ENCODE results near the gene ASCL2. TPM values are rescaled to one million over a fixed set of nuclear protein-coding genes. Genes with fewer than 3 reads are reported as not detected.

ASCL2 gene
- total and polyA plus RNA-seq, 10 of the 15 experiments (the other 5 are each of a cell fraction or from before 2014, with no cell fraction given) = not detected

GRCh38 chr11:2289859-2290258 is 19.5 kb upstream of the ASCL2 start:
- DNase-seq (ENCODE audit: low read depth, low spot score) = no peak
- Histone ChIP-seq H3K79me2 (ENCODE audit: control insufficient read depth, insufficient read depth, low read length) (no peaks in the 10 kb centered on the region), H3K4me3 (no peak overlapping the region), H3K4me1 (ENCODE audit: control insufficient read depth, insufficient read depth, low read length) (no peaks in the 10 kb centered on the region), H2AFZ (ENCODE audit: control insufficient read depth, low read depth, low read length) (no peak overlapping the region), H3K27me3 (replicated peaks in 1 of 2; ENCODE audit: control insufficient read depth in 2 of 2, insufficient read depth in 2 of 2, low read length in 1 of 2) (no peaks in the 10 kb centered on the region; a peak in 2 of 4 replicates), H3K4me2 (ENCODE audit: control insufficient read depth, insufficient read depth) (no peak overlapping the region), H3K27ac (ENCODE audit: control insufficient read depth, insufficient read depth) (no peak overlapping the region), H3K9me3 (replicated peaks; ENCODE audit: control insufficient read depth, insufficient read depth, low read length) (no peaks in the 10 kb centered on the region), H3K9ac (ENCODE audit: control insufficient read depth, insufficient read depth, low read length) (no peak overlapping the region), H4K20me1 (ENCODE audit: control insufficient read depth, insufficient read depth) (no peaks in the 10 kb centered on the region), H3K36me3 (ENCODE audit: control insufficient read depth in 2 of 2, insufficient read depth in 2 of 2, low read length in 1 of 2) (no peaks in the 10 kb centered on the region)
- no TSS peak for BruUV-seq (replicated peaks)
- WGBS (ENCODE audit: insufficient coverage, insufficient replicate concordance, low lambda C conversion rate, missing lambda C conversion rate) = 18% methylated on average over 9 of the region's 10 CpGs
- ChIA-PET RAD21 (ENCODE audit: unreplicated experiment) (no interaction called here), CTCF (interaction anchor here (1.2 kb wide), 1 partner anchor 111 kb away, joined by 3 read pairs; the partner anchor contains the start of gene TSSC4), SMC1A (ENCODE audit: uncharacterized antibody, unreplicated experiment) (no interaction called here), POLR2A (no interaction called here)
- no peak for FAIRE-seq
- in situ Hi-C loops (cut with MboI) (no loop called here), intact Hi-C loops (cut with micrococcal nuclease; ENCODE audit: unreplicated experiment) (no loop called here)
- TF ChIP-seq SKIL (IDR thresholded peaks at IDR 0.05; ENCODE audit: low read depth, poor library complexity, severe bottlenecking) = no peak
- no peak for TF ChIP-seq PML (IDR thresholded peaks at IDR 0.05; ENCODE audit: low read length)
- TF ChIP-seq SIN3A (IDR thresholded peaks at IDR 0.05; ENCODE audit: low read depth, low read length) = no peak
- no peak for TF ChIP-seq ASH2L (IDR thresholded peaks at IDR 0.05; ENCODE audit: borderline replicate concordance, low read depth)
- TF ChIP-seq ZNF622 (IDR thresholded peaks at IDR 0.05) = no peak
- no peak for TF ChIP-seq ZSCAN29 (IDR thresholded peaks at IDR 0.05)
- no peak for TF ChIP-seq ZBTB33 (IDR thresholded peaks at IDR 0.05)
- no peak for TF ChIP-seq BCL11A (IDR thresholded peaks at IDR 0.05; ENCODE audit: low read depth, low read length)
- TF ChIP-seq SREBF2 (IDR thresholded peaks at IDR 0.05; ENCODE audit: low read length) = no peak
- no peak for TF ChIP-seq POLR2AphosphoS2 (IDR thresholded peaks at IDR 0.05; ENCODE audit: low read depth, low read length)
- TF ChIP-seq EZH2 (IDR thresholded peaks at IDR 0.05; ENCODE audit: borderline replicate concordance, control insufficient read depth, low read depth, low read length) = no peak
- TF ChIP-seq ATF3 (IDR thresholded peaks at IDR 0.05; ENCODE audit: borderline replicate concordance, extremely low read depth, low read depth, low read length) = no peak
- no peak for TF ChIP-seq USF2 (IDR thresholded peaks at IDR 0.05; ENCODE audit: borderline replicate concordance, low read depth, low read length)
- no peak for ATAC-seq
